Activated CD8-positive, alpha-beta memory T cell treated with anti-CD3 and anti-CD28 coated beads, Interleukin-2, amount 50 U/mL, for 4 hours (primary cell): Measurements from ENCODE around the gene CNTN4.
"Not testable (repeated sequence)": the region's sequence is repeated elsewhere in the genome, so short reads cannot be mapped to it uniquely, and the experiment has no call there.

ENCODE experiments used
- DNase-seq: peaks from one replicate; pipeline ENCODE4 v3.0.0-alpha.2; 2020

The CNTN4 gene

GRCh38 chr3:2526926-2527325, 428.3 kb downstream of the CNTN4 start:
- no peak for DNase-seq

DNA sequence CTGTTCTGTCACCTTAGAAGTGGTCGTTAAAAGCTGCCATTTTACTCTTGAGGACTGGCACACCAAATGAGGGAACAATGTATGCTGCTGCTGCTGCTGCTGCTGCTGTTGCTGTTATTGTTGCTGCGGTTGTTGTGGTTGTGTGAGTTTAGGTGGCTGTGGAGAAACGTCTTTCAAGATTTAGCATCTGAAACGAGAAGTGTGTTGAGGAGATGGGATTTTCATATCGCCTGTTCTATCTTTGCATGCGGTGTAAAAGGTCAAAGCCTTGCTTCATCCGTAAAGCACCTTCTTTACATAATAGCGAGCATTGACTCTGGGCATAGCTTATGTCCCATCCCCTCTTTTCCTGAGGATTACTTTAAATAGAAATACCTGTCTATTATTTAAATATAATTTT, 428.7 kb downstream of the CNTN4 start:
- not testable (repeated sequence) for DNase-seq

- not testable (repeated sequence) for DNase-seq
Observed at GRCh38 chr3:2534767-2535166, 436.1 kb downstream of the CNTN4 start.

DNA sequence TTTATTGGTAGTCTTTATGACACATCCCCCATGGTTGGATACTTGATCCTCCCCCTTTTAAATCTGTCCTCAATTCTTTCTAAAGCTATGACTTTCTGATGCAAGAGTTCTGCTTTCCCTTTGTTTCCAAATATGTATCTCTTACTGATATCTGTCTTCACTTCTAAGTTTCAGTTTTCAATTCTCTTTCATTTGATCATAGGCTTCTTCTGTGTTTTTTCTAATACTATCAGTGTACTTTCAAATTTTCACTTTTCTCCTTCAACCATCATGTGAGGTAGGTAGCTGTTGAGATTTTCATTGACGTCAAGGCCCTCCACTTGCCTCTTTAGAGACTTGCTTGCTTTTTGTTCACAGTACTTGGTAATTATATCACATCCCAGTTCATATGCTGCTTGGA, 436.5 kb downstream of the CNTN4 start:
- no peak for DNase-seq

DNA sequence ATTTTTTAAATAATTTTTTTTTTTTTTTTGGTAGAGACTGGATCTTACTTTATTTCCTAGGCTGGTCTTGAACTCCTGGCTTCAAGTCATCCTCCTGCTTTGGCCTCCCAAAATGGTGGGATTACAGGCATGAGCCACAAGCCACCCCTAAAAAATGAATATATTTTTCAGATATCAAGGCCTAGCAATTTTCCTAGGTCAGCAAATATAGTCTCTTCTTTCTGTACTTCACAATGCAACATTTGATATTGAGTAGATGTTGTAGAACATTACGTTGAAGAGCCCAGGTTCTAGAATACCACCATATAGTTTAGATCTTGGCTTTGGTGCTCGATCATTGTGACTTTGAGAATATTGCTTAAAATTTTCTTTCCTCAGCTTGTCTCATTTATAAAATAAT, 437.9 kb downstream of the CNTN4 start:
- no peak for DNase-seq

- no peak for DNase-seq
Observed at GRCh38 chr3:2540115-2540514, 441.4 kb downstream of the CNTN4 start.

DNA sequence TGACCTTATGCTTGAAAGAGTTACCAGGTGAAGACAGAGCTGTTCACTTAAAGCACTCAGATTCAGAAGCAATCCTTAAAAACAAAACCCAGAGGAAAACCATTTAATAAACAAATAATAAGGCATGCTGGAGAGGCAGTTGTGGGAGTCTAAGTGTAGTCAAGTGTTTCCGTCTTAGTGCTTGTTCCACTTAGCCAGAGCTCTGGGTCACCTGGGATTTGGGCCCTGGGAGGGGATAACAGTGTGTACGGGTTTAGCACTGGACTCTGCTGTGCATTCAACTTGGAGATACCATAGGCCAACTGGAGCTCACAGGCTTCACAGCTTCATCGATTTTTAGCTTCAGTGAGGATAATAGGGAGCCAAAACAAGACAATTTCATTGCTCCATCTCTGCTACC, 444.6 kb downstream of the CNTN4 start:
- DNase-seq = no peak

DNA sequence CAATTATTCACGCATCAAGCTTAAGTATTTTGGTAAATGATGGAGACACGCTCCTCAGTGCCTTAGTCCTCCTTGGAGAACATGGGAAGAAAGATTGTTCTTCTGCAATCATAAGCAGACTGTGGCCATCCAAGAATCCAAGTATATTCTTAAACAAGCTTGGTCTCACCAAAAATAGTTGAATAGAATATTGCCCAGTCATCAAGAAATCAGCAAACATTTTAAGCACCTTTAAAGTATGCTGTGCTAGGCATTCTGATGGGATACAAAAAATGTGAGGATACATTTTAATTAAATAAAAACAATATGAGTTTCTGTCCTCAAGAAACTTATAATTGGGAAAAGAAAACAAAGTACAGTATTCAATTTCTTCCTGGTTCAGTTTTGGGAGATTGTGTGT, 445.5 kb downstream of the CNTN4 start:
- DNase-seq = no peak

DNA sequence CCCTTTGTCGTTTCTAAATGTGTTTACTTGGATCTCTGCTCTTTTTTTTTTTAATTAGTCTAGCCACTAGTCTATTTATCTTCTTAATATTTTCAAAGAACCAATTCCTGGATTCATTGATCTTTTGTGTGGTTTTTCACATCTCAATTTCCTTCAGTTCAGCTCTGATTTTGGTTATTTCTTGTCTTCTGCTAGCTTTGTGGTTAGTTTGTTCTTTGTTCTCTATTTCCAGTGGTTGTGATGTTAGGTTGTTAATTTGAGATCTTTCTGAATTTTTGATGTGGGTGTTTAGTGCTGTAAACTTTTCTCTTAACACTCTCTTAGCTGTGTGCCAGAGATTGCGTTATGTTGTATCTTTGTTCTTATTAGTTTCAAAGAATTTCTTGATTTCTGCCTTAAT, 446.1 kb downstream of the CNTN4 start:
- no peak for DNase-seq

DNA sequence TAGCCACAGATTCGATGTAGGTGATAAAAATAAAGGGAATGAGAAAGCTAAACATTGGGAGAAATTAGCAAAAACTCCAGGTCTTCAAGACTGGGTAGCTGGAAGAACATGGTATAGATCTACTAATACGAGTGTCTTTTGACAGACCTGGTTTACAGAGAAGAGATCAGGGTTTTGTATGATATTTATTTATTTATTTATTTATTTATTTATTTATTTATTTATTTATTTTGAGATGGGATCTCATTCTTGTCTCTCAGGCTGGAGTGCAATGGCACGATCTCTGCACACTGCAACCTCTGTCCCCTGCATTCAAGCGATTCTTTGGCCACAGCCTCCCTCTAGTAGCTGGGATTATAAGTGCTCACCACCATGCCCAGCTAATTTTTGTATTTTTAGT, 448.4 kb downstream of the CNTN4 start:
- no peak for DNase-seq

- DNase-seq = no peak
Observed at GRCh38 chr3:2554656-2555055, 456.0 kb downstream of the CNTN4 start.

- no peak for DNase-seq
Observed at GRCh38 chr3:2558796-2559195, 460.1 kb downstream of the CNTN4 start.

GRCh38 chr3:2567451-2567850, 468.8 kb downstream of the CNTN4 start:
- DNase-seq = no peak

DNA sequence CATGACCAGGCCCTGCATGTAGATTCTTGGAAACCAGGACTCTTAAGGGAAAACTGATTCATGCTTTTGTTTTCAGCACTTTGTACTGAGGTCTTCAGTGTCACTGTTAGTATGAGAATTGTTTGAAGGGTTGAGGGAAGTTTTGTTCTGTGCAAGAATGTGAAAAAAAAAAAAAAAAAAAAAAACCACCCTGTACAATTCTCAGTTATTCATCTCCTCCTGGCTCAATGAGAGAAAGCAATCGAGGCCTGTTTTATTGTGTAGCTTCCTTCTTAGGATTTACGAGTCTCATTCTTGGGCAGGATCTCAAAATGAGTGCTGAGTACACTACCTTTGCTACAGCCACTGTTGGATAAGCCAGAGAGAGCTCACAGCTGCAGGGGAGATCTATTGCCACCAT, 469.5 kb downstream of the CNTN4 start:
- DNase-seq = no peak

DNA sequence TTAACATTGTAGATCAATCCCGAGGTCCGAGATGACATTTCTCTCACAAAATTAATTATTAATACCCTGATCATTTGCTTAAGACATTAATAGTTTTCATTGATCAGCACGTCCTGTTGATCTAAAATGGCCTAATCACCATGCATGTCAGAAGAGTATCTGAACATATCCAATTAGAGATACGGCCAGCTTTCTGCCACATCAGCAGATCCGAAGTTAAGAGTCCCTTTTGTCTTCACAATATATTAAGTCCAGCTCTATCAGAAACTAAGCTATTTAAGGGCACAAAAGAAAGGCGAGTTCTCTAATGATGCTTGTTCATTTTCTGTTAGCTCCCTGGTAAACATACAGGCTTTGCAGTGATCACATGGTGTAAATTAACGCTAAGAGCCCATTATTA, 470.3 kb downstream of the CNTN4 start:
- no peak for DNase-seq

GRCh38 chr3:2577571-2577970, 478.9 kb downstream of the CNTN4 start:
- no peak for DNase-seq

DNA sequence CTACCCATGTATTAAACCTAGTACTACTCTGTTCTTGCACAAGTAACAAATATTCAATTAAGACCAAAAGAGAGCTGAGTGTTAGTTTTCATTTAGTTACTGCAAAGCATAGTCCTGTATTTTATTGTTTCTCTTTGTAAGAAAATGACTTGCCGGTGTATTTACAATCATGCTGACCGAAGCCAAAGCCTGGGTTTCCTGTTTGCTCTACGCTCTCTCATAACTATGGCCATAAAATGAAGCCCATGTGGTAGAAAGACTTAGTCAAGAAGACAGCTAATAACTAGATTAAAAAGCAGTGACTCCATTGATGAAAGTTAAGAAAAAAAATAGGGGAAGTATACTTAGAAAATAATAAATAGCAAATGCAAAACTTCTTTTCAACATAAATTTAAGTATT, 479.9 kb downstream of the CNTN4 start:
- no peak for DNase-seq

DNA sequence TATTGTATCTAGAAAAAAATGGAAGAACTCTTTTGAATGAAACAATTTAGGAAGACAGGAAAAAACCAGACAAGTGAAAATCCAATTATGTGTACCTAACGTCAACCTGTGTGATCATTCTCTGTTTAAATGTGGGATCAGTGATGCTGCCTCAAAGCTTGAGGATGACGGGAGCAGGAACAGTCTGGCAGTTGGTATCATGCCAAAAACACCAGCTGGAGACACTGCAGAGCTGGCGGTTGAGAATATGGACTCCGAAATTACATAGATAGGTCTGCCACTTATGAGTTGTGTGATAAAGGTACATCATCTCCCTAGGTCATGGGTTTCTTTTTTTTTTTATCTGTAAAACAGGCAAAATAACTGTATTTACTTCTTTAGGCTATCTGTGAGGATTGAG, 480.5 kb downstream of the CNTN4 start:
- DNase-seq = no peak

DNA sequence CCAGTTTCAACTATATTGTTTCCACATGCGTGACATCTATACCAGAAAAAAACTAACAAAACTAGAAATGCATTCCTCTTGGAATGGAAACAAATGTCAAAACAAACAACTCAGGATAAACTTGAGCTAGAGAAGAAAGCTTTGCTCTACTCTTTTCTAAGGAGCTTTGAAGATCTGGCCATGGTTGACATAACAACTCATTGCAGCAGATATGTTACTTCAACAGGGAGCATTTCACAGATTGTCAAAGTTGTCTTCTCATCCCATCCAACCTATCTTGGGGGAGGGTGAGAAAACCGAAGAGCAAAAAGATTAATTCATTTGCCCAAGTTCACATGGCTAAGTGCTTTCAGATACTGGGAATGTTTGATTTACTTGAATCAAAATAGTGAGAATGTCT, 484.4 kb downstream of the CNTN4 start:
- no peak for DNase-seq

DNA sequence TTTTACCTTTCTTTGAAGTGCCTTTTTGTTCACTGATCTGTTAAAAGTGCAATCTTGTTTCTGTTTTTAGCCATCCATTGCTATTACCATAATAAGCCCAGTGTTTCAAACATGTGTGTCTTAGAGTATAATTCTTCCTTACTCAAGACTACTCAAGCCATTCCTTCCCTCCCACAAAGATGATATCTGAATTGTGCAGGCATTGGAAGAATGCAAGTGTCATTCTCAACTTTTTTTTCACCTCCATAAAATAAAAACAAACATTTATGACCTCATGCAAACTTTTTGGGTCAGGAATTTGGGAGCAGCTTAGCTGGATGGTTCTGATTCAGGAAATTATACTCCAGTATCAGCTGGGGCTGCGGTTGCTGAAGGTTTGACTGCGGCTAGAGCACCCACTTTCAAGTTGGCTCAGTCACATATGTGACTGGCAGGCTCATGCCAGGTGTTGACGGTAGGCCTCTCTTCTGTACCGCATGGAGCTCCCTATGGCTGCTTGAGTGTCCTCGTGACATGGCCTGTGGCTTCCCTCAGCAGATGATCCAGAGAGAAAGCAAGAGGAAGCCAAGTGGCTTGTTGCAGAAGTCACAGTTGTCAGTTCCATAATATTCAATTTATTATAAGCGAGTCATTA, 490.8 kb downstream of the CNTN4 start:
- DNase-seq = no peak

- DNase-seq = no peak
Observed at GRCh38 chr3:2595486-2595885, 496.8 kb downstream of the CNTN4 start.

DNA sequence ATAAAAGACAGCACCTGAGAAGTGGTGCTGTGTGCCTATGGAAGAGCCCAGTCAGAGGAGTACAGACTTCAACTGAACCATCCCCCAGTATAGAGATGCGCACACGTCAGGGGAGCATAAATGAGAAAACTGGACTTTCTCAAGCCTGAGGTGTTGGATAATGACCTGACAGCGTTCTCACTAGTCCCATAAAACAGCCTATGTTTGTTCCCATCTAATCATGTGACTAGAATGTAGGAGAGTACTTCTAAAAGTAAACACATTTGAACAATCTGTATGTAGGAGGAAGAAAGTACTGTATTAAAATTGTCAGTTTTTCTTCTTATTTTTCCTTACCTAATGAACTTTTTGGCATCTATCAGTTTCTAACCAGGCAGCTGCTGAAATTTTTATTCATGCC, 498.9 kb downstream of the CNTN4 start:
- DNase-seq = no peak

- DNase-seq = no peak
Observed at GRCh38 chr3:2599471-2599870, 500.8 kb downstream of the CNTN4 start.

- no peak for DNase-seq
Observed at GRCh38 chr3:2603692-2604289, 505.1 kb downstream of the CNTN4 start.

- DNase-seq = no peak
Observed at GRCh38 chr3:2614578-2614977, 515.9 kb downstream of the CNTN4 start.
